ENCODE data around the gene SLC5A2.
A peak's percentile ranks its signal among the peaks of the same experiment; 100 is the strongest.
"Not testable (repeated sequence)": the region's sequence is repeated elsewhere in the genome, so short reads cannot be mapped to it uniquely, and the experiment has no call there.

The SLC5A2 gene

DNA sequence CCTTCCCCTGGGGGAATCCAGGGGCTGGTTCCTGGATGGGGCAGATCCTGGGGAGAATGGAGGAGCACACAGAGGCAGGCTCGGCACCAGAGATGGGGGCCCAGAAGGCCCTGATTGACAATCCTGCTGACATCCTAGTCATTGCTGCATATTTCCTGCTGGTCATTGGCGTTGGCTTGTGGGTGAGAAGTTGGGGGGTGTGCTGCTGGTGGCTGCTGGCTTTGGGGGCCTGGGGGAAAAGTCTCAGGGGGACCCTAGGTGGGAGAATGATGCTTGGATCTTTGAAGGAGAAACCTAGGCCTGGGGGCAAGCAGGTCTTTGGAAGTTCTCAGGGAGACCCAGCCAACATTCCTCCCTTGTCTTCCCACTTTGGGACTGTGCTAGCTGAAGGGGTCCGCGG is at the start of gene SLC5A2:
Gene SLC5A2 (plus strand): TSS at position 43 of the 400 bp plus-strand sequence. CDS start 14 bp downstream, at position 57.
- DNase-seq = no peak

DNA sequence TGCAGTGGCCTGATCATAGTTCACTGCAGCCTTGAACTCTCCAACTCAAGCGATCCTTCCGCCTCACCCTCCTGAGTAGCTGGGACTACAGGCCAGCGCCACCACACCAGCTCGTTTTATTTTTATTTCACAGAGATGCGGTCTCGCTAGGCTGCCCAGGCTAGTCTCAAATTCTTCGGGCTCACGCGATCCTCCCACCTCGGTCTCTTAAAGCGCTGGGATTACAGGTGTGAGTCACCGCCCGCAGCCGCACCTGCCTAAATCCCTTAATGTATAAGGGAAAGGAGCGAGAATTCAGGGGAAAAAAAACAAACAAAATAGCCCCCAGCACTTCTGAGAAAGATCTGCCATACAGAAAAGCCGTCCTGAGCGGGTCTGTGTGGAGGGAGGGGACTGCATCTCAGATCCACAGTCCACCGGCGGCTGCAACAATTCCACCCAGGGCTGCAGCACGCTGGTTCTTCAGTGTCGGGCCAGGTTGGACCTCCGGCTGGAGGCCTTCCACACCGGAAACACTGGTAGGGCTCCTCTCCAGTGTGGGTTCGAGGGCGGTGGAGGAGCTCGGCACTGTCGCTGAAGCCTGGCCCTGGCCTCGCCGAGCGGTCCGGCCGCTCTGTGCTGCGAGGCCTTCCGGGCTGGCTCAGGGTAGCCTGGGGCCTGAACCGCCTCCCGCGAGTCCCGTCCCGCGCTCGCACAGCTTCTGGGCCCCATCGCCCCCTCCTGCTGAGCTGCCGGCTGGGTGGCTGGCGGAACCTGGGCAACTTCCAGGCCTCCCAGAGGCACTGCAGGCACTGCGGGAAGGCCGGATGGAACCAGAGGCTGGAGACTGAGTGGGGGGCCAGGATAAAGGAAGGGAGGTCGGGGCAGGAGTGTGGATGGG is 47.3 kb upstream of the SLC5A2 start:
- no peak for DNase-seq

DNA sequence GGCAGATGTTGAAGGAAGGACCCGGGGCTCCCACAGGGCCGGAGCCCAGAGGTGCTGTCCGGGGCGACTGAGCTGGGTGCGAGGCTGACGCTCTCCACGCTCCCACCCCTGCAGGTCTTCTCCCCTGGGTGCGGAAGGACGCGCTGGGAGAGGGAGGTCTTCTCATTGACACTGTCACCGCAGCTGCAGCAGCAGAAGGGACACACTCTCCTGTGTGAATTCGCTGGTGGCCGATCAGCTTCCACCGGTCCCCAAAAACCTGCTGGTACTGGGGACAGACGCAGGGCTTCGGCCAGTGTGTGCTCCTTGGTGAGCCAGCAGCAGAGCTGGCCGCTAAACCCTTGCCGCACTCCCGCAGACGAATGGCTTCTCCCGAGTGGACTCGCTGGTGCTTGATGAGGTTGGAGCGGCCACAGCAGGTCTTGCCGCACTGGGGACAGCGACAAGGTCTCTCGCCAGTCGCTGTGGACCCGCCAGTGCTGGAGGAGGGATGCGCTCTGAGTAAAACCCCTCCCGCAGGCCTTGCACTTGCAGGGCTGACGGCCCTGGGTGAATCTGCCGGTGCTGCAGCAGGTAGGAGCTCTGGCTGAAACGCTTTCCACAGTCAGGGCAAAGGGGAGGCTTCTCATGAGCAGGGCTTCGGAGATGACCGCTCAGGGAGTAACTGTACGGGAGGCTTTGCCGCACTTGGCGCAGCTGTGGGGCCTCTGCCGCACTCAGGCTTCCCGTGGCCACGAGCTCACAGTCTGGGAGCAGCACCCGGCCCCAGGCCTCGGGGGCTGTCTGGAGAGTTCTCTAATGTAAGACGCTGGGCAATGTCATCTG is 46.5 kb upstream of the SLC5A2 start:
- DNase-seq = no peak

DNA sequence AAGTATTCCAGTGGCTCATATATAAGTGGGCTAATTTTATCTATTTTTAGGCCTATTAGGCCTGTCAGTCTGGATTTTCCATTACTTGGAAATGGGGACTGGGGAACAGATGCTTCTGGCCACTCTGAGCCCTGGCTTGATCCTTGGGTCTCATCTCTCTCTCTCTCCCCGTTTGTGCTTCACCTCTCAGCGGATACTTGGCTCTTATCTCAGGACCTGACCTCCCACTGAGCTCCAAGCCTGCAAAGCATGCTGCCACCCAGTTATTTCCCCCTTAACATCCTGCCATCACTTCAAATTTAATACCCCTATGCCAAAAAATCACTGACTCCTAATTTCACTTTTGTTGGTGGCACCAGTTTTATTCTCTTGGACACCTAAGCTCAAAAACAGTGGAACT is 44.5 kb upstream of the SLC5A2 start:
- DNase-seq = no peak

DNA sequence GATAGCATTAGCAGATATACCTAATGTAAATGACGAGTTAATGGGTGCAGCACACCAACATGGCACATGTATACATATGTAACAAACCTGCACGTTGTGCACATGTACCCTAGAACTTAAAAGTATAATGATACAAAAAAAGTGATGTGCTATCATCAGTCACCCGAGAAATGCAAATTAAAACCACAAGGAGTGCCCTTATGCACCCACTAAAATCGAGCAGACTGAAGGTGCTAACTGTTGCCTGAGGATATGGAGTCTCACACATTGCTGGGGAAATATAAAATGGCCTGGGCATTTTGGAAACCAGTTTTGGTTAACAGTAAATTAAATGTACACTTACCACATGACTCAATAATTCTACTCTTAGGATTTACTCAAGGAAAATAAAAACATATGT is 43.9 kb upstream of the SLC5A2 start:
- DNase-seq = not testable (repeated sequence)

DNA sequence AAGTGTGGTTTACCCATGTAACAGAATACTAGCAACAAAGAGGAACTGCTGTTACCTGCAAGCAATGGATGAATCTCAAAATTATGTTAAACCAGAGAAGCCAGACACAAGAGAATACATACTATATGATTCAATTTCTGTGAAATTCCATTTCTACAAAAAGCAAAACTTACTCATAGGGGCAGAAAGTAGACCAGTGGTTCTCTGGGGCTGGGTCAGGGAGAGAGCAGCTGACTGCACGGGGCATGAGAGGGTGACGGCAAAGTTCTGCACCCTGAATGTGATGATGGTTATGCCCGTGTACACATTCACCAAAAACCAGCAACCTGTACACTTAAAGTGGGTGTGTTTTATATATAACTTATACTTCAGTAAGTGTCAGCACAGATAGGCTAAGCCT is 43.4 kb upstream of the SLC5A2 start:
- no peak for DNase-seq

DNA sequence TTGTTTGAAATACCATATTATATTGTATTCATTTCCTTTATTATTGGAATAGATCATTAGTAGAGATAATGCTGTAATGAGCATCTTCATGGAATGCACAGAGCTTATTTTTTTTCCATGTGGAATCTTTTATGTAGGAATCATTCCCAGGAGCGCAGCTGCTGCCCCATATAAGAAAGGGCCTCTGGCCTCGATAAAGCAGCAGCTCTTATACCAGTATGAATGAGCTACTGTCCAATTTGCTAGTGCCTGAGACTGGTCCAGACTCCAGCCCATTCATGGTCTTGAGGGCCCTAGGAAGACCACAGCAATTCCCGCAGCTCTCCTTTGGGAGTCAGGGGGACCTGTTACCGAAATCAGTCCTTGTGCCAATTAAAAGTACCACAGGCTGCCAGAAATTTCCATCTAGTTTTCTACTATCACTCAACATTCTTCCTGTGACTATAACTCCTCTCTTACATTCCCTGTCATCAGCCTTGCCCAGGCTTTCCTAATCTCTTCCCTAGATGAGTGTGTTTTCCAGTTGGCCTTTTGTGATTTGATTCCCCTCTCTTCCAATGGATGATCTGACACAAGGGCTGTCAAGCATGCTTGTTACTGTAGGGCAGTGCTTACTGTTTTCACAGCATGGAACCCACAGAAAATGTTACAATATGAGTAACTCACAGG is 42.3 kb upstream of the SLC5A2 start:
- DNase-seq = no peak

DNA sequence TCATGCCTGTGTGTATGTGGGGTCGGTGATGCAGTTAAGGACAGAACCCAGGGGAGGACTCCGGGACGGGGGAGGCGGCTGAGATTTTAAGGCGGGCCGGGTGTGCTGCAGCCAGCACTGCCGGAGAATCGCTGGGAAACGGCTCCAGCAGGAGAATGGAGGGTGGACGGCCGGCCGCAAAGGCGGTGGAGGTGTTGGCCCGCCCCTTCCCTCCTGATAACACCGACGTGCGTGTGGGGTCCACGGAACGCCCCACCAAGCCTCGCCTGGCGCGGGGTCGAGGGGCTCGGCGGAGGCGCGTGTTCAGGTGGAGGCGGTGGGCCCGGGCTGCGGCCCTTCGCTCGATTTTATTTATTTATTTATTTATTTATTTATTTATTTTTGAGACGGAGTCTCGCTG is 41.0 kb upstream of the SLC5A2 start:
- no peak for DNase-seq

DNA sequence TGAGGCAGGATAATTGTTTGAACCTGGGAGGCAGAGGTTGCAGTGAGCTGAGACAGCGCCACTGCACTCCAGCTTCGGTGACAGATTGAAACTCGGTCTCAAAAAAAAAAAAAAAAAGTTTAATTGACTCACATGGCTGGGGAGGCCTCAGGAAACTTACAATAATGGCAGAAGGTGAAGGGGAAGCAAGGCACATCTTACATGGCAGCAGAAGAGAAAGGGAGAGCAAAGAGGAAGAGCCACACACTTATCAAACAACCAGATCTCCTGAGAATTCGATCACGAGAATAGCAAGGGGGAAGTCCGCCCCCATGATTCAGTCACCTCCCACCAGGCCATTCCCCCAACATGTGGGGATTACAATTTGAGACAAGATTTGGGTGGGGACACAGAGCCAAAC is 37.0 kb upstream of the SLC5A2 start:
- not testable (repeated sequence) for DNase-seq

DNA sequence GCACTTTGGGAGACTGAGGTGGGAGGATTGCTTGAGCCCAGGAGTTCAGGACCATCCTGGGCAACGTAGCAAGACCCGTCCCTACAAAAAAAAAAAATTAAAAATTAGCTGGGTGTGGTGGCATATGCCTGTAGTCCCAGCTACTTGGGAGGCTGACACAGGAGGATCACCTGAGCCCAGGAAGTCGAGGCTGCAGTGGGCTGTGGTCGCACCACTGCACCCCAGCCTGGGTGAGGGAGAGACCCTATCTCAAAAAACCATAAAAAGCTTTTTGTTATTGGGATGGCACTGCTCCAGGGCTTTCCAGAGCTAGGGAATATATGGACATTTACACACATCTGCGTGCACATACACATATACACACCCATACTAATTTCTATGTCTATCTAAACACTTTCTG is 31.7 kb upstream of the SLC5A2 start:
- no peak for DNase-seq

DNA sequence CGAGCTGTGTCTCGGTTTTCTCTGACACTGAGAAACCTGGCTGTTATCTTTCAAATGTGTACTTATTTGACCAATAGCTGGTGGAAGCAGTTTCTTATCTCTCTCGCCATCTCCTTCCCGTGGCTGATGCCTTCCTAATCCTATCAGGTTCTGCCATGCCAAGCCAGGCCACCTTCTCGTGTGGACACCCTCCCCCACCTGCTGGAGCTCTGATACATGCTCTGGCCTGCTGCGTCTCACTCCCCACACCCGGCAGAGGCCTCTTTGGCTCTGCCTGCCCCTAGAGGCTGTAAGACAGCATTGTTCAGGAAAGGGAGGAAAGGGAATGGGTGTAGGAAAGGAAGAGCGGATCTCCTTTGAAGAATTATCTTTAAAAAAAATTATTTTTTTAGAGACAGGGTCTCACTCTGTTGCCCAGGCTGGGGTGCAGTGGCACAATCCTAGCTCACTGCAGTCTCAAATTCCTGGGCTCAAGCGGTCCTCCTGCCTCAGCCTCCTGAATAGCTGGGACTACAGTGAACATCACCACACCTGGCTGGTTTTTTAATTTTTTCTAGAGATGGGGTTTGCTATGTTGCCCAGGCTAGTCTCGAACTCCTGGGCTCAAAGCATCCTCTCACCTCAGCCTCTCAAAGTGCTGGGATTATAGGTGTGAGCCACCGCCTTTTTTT is 31.1 kb upstream of the SLC5A2 start:
- DNase-seq = peak; percentile 39

DNA sequence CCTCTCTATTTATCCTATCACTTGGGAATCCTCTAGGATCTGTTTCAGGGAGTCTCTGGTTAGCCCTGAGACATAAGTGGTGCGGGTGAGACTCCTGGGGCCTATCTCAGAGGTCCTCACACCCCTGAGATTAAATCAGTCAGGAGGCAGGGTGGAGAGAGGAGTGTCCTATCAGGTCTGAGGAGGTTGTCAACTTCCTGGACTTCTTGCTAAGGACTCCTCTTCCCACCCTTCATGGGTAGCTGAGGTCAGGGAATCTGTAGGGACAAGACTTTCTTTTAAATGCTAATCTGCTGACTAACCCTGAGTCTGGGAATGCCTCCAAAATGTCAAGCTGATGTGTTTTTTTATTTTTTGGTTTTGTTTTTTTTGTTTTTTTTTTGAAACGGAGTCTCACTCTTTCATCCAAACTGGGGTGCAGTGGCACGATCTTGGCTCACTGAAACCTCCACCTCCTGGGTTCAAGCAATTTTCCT is 30.3 kb upstream of the SLC5A2 start:
- no peak for DNase-seq

DNA sequence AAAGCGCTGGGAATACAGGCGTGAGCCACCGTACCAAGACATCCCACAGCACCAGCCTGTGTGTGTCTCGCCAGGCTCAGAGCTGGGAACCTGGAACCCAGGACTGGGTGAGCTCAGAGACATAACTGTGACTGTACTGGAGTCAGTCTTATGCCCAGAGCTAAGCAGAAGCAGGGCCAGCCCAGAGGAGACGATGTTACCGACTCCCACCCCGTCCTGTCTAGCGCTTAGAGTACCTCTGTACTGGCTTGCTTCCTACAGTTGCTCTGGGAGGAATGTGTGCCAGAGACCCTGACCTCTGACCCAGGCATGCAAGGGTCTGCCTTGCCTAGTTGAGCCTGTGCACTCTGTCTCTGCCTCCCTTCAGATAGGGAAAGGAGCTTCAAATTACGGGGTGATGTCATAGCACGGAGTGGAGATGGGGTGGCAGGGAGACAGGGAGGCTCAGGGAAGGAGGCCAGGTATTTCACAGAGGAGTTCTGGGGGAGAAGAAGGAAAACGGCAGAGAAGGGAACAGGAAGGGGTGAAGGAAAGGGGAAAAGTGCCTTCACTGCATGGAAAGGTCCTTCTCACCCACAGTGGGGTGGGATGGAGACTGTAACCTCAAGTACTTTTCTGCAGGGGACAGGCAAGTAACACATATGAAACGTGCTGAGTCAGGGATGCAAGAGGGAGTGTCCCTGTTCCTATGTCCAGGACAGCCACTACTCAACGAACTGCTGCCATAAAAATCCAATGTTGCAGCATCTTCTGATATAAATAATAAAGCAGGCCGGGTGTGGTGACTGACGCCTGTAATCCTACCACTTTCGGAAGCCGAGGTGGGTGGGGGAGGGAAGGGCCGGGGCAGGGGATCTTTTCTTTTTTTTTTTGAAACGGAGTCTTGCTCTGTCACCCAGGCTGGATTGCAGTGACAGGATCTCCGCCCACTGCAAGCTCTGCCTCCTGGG is 29.4 kb upstream of the SLC5A2 start:
- no peak for DNase-seq

DNA sequence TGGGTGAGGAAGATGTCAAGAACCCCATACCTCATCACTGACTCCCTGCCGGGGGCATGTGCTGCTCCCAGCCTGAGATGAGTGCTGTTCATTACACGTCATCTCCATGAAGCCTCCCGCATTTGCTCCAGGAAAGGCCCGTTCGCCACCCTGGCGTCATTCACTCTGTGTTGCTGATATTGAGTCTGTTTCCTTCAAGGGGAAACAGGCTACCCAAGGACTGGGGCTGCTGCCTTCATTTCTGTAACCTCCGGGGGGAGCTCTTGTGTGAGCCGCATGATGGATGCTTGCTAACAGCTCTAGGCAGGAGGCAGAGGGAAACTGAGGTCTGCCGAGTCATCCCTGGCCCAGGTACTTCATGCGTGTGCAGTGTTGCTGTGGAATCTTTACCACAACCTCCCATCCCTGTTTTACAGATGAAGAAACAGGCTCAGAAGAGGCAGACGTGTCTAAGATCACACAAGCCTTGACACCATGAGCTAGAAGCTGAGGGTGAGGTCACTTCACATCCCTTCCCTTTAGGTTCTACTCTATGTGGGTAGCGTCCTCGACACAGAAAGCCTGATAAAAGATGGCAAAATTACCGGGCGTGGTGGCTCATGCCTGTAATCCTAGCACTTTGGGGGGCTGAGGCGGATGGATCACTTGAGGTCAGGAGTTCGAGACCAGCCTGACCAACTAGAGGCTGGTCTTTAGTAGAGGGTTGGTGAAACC is 27.2 kb upstream of the SLC5A2 start:
- DNase-seq = peak; percentile 49

DNA sequence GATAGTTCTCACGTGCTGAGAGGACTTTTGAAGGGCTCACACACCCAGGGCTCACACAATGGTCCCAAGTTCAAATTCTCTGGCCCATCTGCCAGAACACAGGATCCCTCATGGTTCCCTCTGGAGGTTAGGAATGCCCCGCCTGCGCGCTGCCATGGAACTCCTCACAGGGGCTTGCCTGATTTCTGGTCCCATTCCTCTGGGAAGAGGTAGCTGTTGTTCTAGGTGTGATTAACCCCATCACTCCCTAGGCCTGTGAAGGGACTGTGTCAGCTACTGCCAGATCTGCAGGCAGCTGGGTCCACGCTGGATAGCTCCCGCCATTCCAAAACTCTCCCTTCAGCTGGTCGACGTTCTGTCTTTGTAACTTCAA is 25.9 kb upstream of the SLC5A2 start:
- DNase-seq = no peak

DNA sequence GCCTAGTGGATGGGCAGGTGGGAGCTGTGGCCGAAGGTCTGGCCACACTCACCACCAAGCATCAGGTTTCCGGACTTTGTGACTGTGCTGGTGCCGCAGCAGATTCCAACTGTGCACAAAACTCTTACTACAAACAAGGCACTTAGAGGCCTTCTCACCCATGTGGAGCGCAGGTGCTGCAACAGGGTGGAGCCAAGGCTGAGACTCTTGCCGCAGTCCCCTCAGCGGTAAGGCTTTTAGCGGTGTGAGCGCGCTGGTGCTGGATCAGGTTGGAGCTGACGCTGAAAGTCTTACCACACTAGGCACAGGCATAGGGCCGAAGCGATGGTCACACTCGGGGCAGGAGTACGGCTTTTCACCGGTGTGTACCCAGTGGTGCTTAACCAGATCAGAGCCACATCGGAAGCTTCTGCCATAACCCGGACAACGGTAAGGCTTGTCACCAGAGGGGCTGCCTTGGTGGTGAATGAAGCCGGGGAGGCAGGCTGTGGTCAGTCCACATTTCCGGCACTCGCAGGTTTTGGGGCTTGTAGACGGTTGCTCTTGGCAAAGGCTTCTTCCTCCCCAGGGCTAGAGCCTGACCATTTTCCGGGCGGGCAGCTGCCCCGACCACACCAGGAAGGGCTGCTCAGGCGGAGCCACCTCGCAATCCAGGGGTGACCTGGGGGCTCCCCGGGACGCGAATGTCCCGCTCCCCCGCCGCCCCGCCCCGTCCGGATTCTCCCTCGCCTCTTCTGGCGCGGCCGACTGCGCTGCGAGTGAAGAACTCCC is 24.7 kb upstream of the SLC5A2 start:
- peak; percentile 57 for DNase-seq

DNA sequence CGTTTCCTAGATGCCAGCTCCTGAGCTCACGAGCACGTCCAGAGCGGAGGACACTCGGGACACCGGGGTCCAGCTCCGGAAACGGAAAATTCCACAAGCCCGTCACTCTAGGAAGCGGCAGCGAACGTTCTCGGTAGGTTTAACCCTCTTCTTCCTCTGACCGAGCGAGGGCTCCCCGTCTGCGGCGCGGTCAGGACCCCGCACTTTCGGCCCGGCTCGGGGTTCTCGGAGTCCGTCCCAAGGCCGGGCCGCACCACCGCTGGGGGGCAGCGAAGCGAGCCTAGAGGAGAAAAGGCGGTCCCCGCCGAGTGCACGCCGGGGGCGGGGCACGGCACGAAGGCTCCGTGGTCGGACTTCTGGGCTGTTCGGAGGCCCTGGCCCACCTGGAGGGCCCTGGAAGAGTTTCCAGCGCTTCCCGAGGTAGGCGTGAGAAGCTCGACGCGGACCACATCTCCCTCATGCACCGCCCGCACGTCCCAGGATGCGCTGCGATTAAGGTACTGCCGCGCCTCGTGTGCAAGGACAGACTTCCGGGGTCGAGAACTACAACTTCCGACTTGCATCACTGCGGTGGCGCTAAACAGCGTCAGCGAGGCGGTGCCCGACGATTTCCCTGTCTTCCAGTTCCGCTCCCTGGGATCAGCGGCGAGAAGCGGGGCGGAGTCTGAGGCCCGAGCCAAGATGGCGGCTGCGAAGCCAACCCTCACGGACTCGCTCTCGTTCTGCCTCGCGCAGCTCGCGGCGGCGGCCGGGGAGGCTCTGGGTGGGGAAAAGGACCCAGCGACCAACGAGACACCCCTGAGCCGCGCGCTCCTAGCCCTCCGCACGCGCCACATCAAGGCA is 23.9 kb upstream of the SLC5A2 start, which contains the start of gene ARMC5:
Gene ARMC5 (plus strand): TSS at position 658 of the 843 bp plus-strand sequence. CDS start 24 bp downstream, at position 682.
- DNase-seq = peak; percentile 98

DNA sequence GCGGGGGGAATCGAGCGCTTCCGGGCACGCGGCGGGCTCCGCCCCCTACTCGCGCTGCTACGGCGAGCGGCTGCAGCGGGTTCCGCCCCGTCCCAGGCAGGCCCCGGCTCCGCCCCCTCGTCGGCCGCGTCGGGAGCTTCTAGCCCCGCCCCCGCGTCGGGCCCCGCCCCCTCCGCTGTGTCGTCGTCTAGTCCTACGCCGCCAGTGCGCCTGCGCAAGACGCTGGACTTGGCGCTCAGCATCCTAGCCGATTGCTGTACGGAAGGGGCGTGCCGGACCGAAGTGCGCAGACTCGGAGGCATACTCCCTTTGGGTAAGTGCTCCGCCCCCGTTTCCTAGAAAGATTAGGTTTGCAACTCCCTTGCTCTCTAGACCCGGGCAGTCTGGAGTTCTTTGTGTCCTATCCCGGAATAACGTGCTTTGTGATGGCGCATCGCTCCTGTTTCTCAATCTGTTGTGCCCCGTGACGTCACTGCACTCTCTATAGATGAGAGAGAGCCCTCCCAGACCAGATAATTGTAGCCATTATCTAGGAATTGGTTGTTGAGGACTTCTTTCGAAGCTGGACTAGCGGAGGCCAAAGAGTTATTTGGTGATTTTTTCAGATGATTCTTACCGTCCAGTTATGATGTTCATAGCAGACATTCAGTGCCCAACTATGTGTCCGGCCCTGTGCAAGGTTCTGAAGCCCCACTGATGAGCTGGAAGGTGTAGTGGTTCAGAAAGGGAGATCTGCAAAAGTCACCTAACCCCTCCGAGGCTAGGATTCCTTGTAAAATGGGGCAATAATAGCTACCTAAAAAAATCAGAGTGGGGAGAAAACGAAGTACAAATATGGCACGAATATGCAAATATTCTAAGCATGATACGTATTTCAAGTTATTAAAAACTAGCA is 23.0 kb upstream of the SLC5A2 start:
- DNase-seq = peak; percentile 100
